Prostate gland (tissue), 2 donors: ENCODE measurements around the gene KLHL25. TPM values are rescaled to one million over a fixed set of nuclear protein-coding genes. Genes with fewer than 3 reads are reported as not detected.

ENCODE experiments used
- DNase-seq: peaks from one replicate; pipeline ENCODE4 v3.0.0-alpha.2; 2019; ENCODE audit warnings: low spot score
- H3K27ac ChIP-seq, 2 donors: fragments of 200-600 bp; sonication (generic); 2 replicates each; pipeline ENCODE4 v1.5.1; 2017 to 2019
- H3K27me3 ChIP-seq: fragments of 200-600 bp; sonication (generic); replicated peaks from 2 replicates; pipeline ENCODE4 v1.5.1; 2019; ENCODE audit not compliant: insufficient read depth
- H3K36me3 ChIP-seq, 2 donors: fragments of 200-600 bp; sonication (generic); 1 replicate in 1 of 2; 2 replicates in 1 of 2; pipeline versions ENCODE4 v1.5.1 to v1.8.1; 2017 to 2019
- H3K4me1 ChIP-seq: fragments of 200-600 bp; sonication (generic); replicated peaks from 2 replicates; pipeline ENCODE4 v1.5.1; 2019
- H3K4me3 ChIP-seq, 2 donors: fragments of 200-600 bp; sonication (generic); 2 replicates each; pipeline ENCODE4 v1.5.1; 2017 to 2019
- H3K9me3 ChIP-seq: fragments of 200-600 bp; sonication (generic); 2 replicates; pipeline ENCODE4 v1.5.1; 2017
- POLR2A ChIP-seq: fragments of 450-650 bp; IDR thresholded peaks from one replicate; pipeline ENCODE4 v1.6.1; 2016; ENCODE audit warnings: antibody characterized with exemption, mild to moderate bottlenecking
- POLR2AphosphoS5 ChIP-seq: sonication (generic); formaldehyde crosslinking; IDR thresholded peaks from one replicate; pipeline ENCODE4 v1.6.1; 2017; ENCODE audit warnings: antibody characterized with exemption
- WGBS: methylation state at CpG from one replicate; pipeline ENCODE4 v1.1.5; 2018; 5-methylcytosine and 5-hydroxymethylcytosine counted together
- intact Hi-C: fragments of 100-400 bp; cut with DNase I; formaldehyde crosslinking; loops from one replicate; pipeline ENCODE4 v1.14.2; 2022
- total RNA-seq, 2 donors: library from RNA; depleted of rRNA; stranded (reverse); fragments of >200 nt; gene quantifications; one replicate each; pipeline ENCODE4 v1.1.0, GENCODE V29; 2016
- TF ChIP-seq, protein P1 (sequence below), 4 experiments: fragments of 200-600 bp in 2 of 4; fragments of 450-650 bp in 2 of 4; sonication (generic) in 2 of 4; IDR thresholded peaks; 1 replicate in 3 of 4; 2 replicates in 1 of 4; pipeline ENCODE4 v1.5.1; 2016 to 2019; ENCODE audit warnings: antibody characterized with exemption in 4 of 4, mild to moderate bottlenecking in 2 of 4, moderate library complexity in 2 of 4

KLHL25 gene
- total RNA-seq, 2 donors from 2014 or later, result 5.1 to 30.8 TPM

DNA sequence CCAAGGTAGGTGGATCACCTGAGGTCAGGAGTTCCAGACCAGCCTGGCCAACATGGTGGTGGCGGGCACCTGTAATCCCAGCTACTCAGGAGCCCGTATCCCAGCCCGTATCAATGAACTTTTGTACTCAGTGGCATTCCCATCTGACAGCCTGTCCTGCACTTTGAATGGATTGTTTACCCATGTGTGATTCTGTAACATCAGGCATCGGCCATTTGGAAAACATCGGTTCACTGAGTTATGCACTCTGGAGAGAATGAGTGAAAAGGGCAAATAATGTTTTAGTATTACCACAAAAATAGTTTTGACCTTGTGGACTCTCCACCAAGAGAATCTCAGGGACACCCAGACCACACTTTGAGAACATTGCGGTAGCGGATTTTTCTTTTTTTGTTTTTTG lies 13.6 kb downstream of the KLHL25 start:
- Histone ChIP-seq H3K9me3 (no peaks in the 10 kb centered on the region), H3K4me3 (no peak overlapping the region), H3K27ac (no peak overlapping the region), H3K36me3 (no peaks in the 10 kb centered on the region), H3K27me3 (no peaks in the 10 kb centered on the region), H3K4me1 (no peaks in the 10 kb centered on the region)
- 84% methylated on average over 7 of the region's 7 CpGs for WGBS
- no peak for DNase-seq
- intact Hi-C loops, result no loop called here
- TF ChIP-seq POLR2AphosphoS5 (no peak), POLR2A (no peak)
- TF ChIP-seq, protein P1, sequence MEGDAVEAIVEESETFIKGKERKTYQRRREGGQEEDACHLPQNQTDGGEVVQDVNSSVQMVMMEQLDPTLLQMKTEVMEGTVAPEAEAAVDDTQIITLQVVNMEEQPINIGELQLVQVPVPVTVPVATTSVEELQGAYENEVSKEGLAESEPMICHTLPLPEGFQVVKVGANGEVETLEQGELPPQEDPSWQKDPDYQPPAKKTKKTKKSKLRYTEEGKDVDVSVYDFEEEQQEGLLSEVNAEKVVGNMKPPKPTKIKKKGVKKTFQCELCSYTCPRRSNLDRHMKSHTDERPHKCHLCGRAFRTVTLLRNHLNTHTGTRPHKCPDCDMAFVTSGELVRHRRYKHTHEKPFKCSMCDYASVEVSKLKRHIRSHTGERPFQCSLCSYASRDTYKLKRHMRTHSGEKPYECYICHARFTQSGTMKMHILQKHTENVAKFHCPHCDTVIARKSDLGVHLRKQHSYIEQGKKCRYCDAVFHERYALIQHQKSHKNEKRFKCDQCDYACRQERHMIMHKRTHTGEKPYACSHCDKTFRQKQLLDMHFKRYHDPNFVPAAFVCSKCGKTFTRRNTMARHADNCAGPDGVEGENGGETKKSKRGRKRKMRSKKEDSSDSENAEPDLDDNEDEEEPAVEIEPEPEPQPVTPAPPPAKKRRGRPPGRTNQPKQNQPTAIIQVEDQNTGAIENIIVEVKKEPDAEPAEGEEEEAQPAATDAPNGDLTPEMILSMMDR (IDR thresholded peaks at IDR 0.05), result no peak

DNA sequence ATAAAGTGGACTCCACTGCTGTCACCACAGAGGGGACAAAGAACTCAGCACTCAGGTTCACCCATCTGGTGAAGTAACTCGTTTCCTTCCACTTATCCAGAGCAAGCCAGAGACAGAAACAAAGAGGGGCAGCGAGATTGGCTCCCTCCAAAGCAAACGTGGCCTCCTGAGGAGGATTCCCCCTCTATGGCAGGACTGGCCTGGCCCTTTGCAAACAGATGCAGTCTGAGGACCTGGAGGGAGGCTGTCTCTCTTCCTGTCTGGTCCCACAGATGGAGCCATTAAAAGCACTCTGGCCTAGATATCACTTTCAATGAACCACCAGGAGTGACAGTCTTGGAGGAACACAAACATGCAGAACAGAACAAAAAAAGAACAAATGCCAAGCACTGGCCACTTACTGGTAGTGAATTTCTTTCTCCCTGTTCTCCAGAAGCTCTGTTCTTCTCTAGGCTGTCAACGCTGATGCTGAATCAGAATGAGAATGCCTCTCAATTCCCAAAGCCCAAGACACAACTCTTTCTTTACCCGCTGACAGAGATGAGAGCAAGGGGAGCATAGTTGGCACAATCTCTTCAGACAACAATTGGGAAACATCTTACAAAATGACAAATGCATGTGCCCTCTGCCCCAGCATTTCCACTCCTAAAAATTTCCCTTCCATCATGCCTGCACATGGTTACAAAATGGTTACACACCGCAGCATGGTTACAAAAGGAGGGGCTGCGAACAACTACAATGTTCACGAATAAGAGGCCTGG lies 14.3 kb downstream of the KLHL25 start:
- Histone ChIP-seq H3K4me3 (no peak overlapping the region), H3K9me3 (no peaks in the 10 kb centered on the region), H3K36me3 (no peaks in the 10 kb centered on the region), H3K27ac (no peak overlapping the region), H3K27me3 (no peaks in the 10 kb centered on the region), H3K4me1 (no peaks in the 10 kb centered on the region)
- 87% methylated on average over 8 of the region's 8 CpGs for WGBS
- no peak for DNase-seq
- TF ChIP-seq, protein P1 (IDR thresholded peaks at IDR 0.05), result no peak
- no peak for TF ChIP-seq POLR2AphosphoS5
- no peak for TF ChIP-seq POLR2A
- intact Hi-C loops, result no loop called here

DNA sequence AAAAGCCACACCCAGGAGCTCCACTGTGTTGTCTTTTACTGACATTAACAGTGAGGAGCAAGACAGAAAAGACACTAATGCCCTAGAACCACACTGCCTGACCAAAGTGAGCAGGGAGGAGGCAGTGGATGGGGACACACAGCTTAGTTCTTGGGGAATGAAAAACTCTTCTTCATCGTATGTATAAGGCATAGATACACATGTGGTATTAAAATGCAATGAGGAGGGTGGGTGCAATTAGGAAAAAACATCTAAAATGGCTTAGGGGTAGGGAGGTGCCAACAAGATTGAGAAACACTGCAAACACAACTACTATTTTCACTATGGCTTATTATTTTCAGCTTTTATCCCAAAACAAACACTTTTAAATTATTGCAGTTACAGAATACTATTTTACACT lies 15.5 kb downstream of the KLHL25 start:
- Histone ChIP-seq H3K4me1 (no peaks in the 10 kb centered on the region), H3K27me3 (no peaks in the 10 kb centered on the region), H3K36me3 (no peaks in the 10 kb centered on the region), H3K9me3 (no peaks in the 10 kb centered on the region), H3K4me3 (no peak overlapping the region), H3K27ac (no peak overlapping the region)
- no peak for DNase-seq
- intact Hi-C loops, result no loop called here
- 94% methylated on average over 1 of the region's 1 CpG for WGBS
- no peak for TF ChIP-seq POLR2AphosphoS5
- TF ChIP-seq, protein P1 (IDR thresholded peaks at IDR 0.05), result no peak
- TF ChIP-seq POLR2A, result no peak

DNA sequence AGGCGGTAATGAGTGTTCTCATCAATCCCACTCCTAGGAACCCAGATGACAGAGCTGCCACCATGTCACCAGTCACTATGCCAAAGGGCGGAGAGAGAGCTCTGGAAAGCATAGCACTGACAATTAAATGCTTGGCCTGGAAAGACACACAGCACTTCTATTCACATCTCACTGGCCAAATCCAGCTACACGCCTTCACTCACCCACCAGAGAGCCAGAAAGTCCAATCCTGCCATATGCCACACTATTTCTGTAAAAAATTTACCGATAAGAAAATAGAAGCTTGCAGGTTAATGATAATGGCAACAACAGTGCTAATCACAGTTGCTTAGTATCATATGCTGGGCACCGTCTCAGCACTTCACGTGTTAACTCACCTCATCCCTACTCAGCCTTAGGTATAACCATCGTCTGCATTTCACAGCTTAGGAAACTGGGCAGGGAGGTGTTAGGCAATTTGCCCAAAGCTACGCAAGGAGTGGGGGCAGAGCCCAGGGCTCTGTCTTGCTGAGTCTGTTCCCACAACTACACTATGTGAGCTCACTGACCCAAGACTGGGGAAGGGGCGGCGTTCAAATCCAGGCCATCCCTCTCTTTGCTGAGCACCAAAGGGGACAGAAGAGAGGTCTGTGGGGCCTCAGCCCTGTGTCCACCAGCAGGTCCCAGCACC lies 16.5 kb downstream of the KLHL25 start:
- no peaks in the 10 kb centered on the region for H3K9me3 ChIP-seq
- no peak overlapping the region for H3K27ac ChIP-seq
- H3K27me3 ChIP-seq, result no peaks in the 10 kb centered on the region
- no peaks in the 10 kb centered on the region for H3K36me3 ChIP-seq
- intact Hi-C loops, result no loop called here
- WGBS, result 78% methylated on average over 10 of the region's 10 CpGs
- TF ChIP-seq, protein P1 (IDR thresholded peaks at IDR 0.05), result no peak
- TF ChIP-seq POLR2AphosphoS5 (no peak), POLR2A (no peak)
- no peaks in the 10 kb centered on the region for H3K4me1 ChIP-seq
- no peak for DNase-seq
- no peak overlapping the region for H3K4me3 ChIP-seq
